KMS-11 (cell line): ENCODE data around the gene CCDC134.

Source experiments
- H2AFZ ChIP-seq: fragments of 200-600 bp; sonication (generic); 2 replicates; pipeline ENCODE4 v1.6.1; 2016; ENCODE audit warnings: antibody characterized with exemption, mixed run types, low read depth
- H3K27ac ChIP-seq: fragments of 200-600 bp; sonication (generic); 2 replicates; pipeline ENCODE4 v1.6.1; 2016; ENCODE audit warnings: mild to moderate bottlenecking, mixed run types
- H3K27me3 ChIP-seq: fragments of 200-600 bp; sonication (generic); 2 replicates; pipeline ENCODE4 v1.6.1; 2017; ENCODE audit warnings: mild to moderate bottlenecking, low read depth, mixed run types, moderate library complexity; ENCODE audit not compliant: insufficient read depth
- H3K36me3 ChIP-seq: fragments of 200-600 bp; sonication (generic); 2 replicates; pipeline ENCODE4 v1.6.1; 2017; ENCODE audit warnings: mild to moderate bottlenecking, mixed run types; ENCODE audit not compliant: insufficient read depth
- H3K4me1 ChIP-seq: fragments of 200-600 bp; sonication (generic); 2 replicates; pipeline ENCODE4 v1.6.1; 2016; ENCODE audit warnings: mild to moderate bottlenecking, low read depth, mixed run types; ENCODE audit not compliant: poor library complexity, severe bottlenecking
- H3K4me2 ChIP-seq: fragments of 200-600 bp; sonication (generic); 2 replicates; pipeline ENCODE4 v1.7.0; 2016; ENCODE audit warnings: mild to moderate bottlenecking, mixed run types
- H3K4me3 ChIP-seq: fragments of 200-600 bp; sonication (generic); IDR thresholded peaks from 2 replicates; pipeline ENCODE4 v1.6.1; 2017; ENCODE audit warnings: low read depth, low read length, mixed read lengths; ENCODE audit not compliant: insufficient read depth
- H3K79me2 ChIP-seq: fragments of 200-600 bp; sonication (generic); 2 replicates; pipeline ENCODE4 v1.6.1; 2016; ENCODE audit warnings: low read depth, mixed run types; ENCODE audit not compliant: insufficient read depth
- H3K9ac ChIP-seq: fragments of 200-600 bp; sonication (generic); 2 replicates; pipeline ENCODE4 v1.6.1; 2016; ENCODE audit warnings: mild to moderate bottlenecking, mixed run types
- H4K20me1 ChIP-seq: fragments of 200-600 bp; sonication (generic); 2 replicates; pipeline ENCODE4 v1.6.1; 2016; ENCODE audit warnings: mild to moderate bottlenecking, mixed run types; ENCODE audit not compliant: insufficient read depth
- TF ChIP-seq, protein P1 (sequence below): fragments of 200-600 bp; sonication (generic); conservative IDR thresholded peaks from 2 replicates; pipeline ENCODE4 v1.6.1; 2017; ENCODE audit warnings: low read depth, mild to moderate bottlenecking, antibody characterized with exemption, low read length, moderate library complexity, mixed read lengths

The CCDC134 gene

GRCh38 chr22:41801147-41801819 is 804 bp downstream of the CCDC134 start:
- TF ChIP-seq, protein P1, sequence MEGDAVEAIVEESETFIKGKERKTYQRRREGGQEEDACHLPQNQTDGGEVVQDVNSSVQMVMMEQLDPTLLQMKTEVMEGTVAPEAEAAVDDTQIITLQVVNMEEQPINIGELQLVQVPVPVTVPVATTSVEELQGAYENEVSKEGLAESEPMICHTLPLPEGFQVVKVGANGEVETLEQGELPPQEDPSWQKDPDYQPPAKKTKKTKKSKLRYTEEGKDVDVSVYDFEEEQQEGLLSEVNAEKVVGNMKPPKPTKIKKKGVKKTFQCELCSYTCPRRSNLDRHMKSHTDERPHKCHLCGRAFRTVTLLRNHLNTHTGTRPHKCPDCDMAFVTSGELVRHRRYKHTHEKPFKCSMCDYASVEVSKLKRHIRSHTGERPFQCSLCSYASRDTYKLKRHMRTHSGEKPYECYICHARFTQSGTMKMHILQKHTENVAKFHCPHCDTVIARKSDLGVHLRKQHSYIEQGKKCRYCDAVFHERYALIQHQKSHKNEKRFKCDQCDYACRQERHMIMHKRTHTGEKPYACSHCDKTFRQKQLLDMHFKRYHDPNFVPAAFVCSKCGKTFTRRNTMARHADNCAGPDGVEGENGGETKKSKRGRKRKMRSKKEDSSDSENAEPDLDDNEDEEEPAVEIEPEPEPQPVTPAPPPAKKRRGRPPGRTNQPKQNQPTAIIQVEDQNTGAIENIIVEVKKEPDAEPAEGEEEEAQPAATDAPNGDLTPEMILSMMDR, result no peak
- Histone ChIP-seq H3K4me3 (no peak overlapping the region), H3K27me3 (no peaks in the 10 kb centered on the region), H4K20me1 (no peaks in the 10 kb centered on the region), H3K79me2 (peaks cover 33% of the 10 kb centered on the region; the same call in 1 of the 2 replicates), H3K4me1 (peaks cover 23% of the 10 kb centered on the region), H3K27ac (peak overlapping the region; percentile 59), H3K9ac (peak overlapping the region; percentile 80), H3K4me2 (peak overlapping the region; percentile 96), H2AFZ (peak overlapping the region; percentile 97; the same call in 1 of the 2 replicates), H3K36me3 (no peaks in the 10 kb centered on the region)

GRCh38 chr22:41801886-41802285 is 1.4 kb downstream of the CCDC134 start:
- no peak overlapping the region for H3K4me3 ChIP-seq
- no peak overlapping the region for H2AFZ ChIP-seq
- H3K27ac ChIP-seq, result no peak overlapping the region
- H3K79me2 ChIP-seq, result peaks cover 33% of the 10 kb centered on the region; the same call in 1 of the 2 replicates
- no peaks in the 10 kb centered on the region for H3K27me3 ChIP-seq
- peak overlapping the region; percentile 80; the same call in 1 of the 2 replicates for H3K9ac ChIP-seq
- no peaks in the 10 kb centered on the region for H3K36me3 ChIP-seq
- H3K4me1 ChIP-seq, result peaks cover 23% of the 10 kb centered on the region
- TF ChIP-seq, protein P1, result no peak
- peak overlapping the region; percentile 96 for H3K4me2 ChIP-seq
- H4K20me1 ChIP-seq, result no peaks in the 10 kb centered on the region

- H3K79me2 ChIP-seq, result peaks cover 33% of the 10 kb centered on the region; the same call in 1 of the 2 replicates
- no peaks in the 10 kb centered on the region for H3K27me3 ChIP-seq
- H3K4me2 ChIP-seq, result no peak overlapping the region
- no peaks in the 10 kb centered on the region for H3K36me3 ChIP-seq
- TF ChIP-seq, protein P1, result no peak
- no peak overlapping the region for H3K27ac ChIP-seq
- H3K4me1 ChIP-seq, result peaks cover 11% of the 10 kb centered on the region
- H4K20me1 ChIP-seq, result no peaks in the 10 kb centered on the region
- H2AFZ ChIP-seq, result no peak overlapping the region
- H3K4me3 ChIP-seq, result no peak overlapping the region
- H3K9ac ChIP-seq, result no peak overlapping the region
These were observed 5.2 kb downstream of the CCDC134 start for GRCh38 chr22:41805639-41806038.

- Histone ChIP-seq H3K4me1 (no peaks in the 10 kb centered on the region), H3K79me2 (peaks cover 8% of the 10 kb centered on the region; the same call in 1 of the 2 replicates), H3K9ac (no peak overlapping the region), H3K36me3 (no peaks in the 10 kb centered on the region), H3K27me3 (no peaks in the 10 kb centered on the region), H4K20me1 (no peaks in the 10 kb centered on the region), H3K27ac (no peak overlapping the region), H3K4me3 (no peak overlapping the region), H3K4me2 (no peak overlapping the region), H2AFZ (no peak overlapping the region)
- TF ChIP-seq, protein P1, result no peak
These were observed 7.9 kb downstream of the CCDC134 start for GRCh38 chr22:41808400-41808799.
